ENCODE measurements around the gene PCSK5. TPM values are rescaled to one million over a fixed set of nuclear protein-coding genes. Genes with fewer than 3 reads are reported as not detected.

PCSK5 gene
- total and polyA plus RNA-seq, 2 of the 8 experiments (the other 6 are each of a cell fraction or from before 2014, with no cell fraction given): 5.5 to 10.7 TPM

DNA sequence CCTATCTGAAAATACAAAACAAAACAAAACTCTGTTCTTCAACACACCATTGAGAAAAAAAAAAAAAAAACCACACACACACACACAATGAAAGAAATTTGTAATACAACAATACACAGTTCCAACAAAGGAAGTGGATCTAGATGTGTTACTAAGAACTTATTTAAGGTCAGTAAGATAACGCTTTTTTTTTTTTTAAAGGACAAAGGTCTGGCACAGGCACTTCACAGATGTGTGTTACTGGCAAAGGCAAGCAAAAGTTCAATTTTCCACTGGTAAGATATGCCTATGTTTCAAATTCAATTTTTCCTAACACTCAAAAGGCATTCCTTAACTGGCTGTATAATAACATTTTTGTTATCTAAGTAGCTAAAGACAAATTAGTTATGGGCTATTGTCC lies 500.2 kb downstream of the PCSK5 start:
- ChIA-PET POLR2A (ENCODE audit: partially characterized antibody) (interaction anchor here (1.2 kb wide), 1 partner anchor 16 kb away, joined by 3 read pairs; no protein-coding TSS in a partner anchor), CTCF (ENCODE audit: partially characterized antibody) (interaction anchor here (0.6 kb wide), 2 partner anchors 228 to 1348 kb away, joined by 3 to 4 read pairs; no protein-coding TSS in a partner anchor)
- no peaks in the 10 kb centered on the region for H3K4me1 ChIP-seq (replicated peaks in 1 of 4; ENCODE audit: control insufficient read depth in 3 of 4, insufficient read depth in 4 of 4, low read length in 3 of 4)
- H2BK12ac ChIP-seq (ENCODE audit: low read depth, low read length): no peak overlapping the region
- H3K56ac ChIP-seq (replicated peaks; ENCODE audit: insufficient read length, low read depth, low read length): no peak overlapping the region
- no peak for DNase-seq (ENCODE audit: low read depth in 1 of 2, low spot score in 2 of 2)
- H3K18ac ChIP-seq (ENCODE audit: extremely low read depth, low read length): no peak overlapping the region
- no peaks in the 10 kb centered on the region for H4K20me1 ChIP-seq (replicated peaks in 1 of 2; ENCODE audit: control insufficient read depth in 1 of 2, insufficient read depth in 2 of 2, low read length in 2 of 2)
- no peak overlapping the region for H3K4me3 ChIP-seq (ENCODE audit: extremely low read depth in 1 of 4, insufficient read depth in 2 of 4, low read depth in 3 of 4, low read length in 4 of 4)
- H3K36me3 ChIP-seq (ENCODE audit: control insufficient read depth in 2 of 4, insufficient read depth in 4 of 4, low read length in 3 of 4): peaks cover 0 to 21% (median 3%) of the 10 kb centered on the region in 4 experiments; a peak in 4 of 8 replicates
- no peaks in the 10 kb centered on the region for H3K27me3 ChIP-seq (replicated peaks in 1 of 4; ENCODE audit: control insufficient read depth in 3 of 4, extremely low read depth in 1 of 4, insufficient read depth in 3 of 4, low read length in 3 of 4)
- H2BK15ac ChIP-seq (ENCODE audit: low read length): no peak overlapping the region
- H3K23me2 ChIP-seq (ENCODE audit: low read depth, low read length): peaks cover 9% of the 10 kb centered on the region
- no peak overlapping the region for H3K4me2 ChIP-seq (ENCODE audit: insufficient read depth in 1 of 2, low read depth in 2 of 2, low read length in 2 of 2)
- H3K14ac ChIP-seq (ENCODE audit: insufficient read length): no peak overlapping the region
- no peak overlapping the region for H2BK20ac ChIP-seq (ENCODE audit: low read length)
- H4K91ac ChIP-seq (replicated peaks; ENCODE audit: insufficient read length, low read length): no peak overlapping the region
- no peak overlapping the region for H2BK120ac ChIP-seq (replicated peaks; ENCODE audit: low read depth, low read length)
- FAIRE-seq: no peak
- no peak overlapping the region for H4K8ac ChIP-seq (ENCODE audit: extremely low read depth, insufficient read depth, low read length)
- no peak overlapping the region for H4K5ac ChIP-seq (ENCODE audit: insufficient read length, low read depth, low read length)
- peaks cover 0 to 17% of the 10 kb centered on the region in 2 experiments; a peak in 2 of 4 replicates for H3K79me2 ChIP-seq (ENCODE audit: control insufficient read depth in 1 of 2, insufficient read depth in 2 of 2, low read length in 2 of 2)
- H3K79me1 ChIP-seq (ENCODE audit: low read depth, low read length): no peaks in the 10 kb centered on the region
- H3K23ac ChIP-seq (ENCODE audit: insufficient read length): no peak overlapping the region
- peaks cover 0 to 4% of the 10 kb centered on the region in 2 experiments; a peak in 1 of 4 replicates for H3K9me3 ChIP-seq (ENCODE audit: insufficient read depth in 2 of 2, low read depth in 1 of 2, low read length in 1 of 2)
- no peak overlapping the region for H2AK5ac ChIP-seq (ENCODE audit: low read depth, low read length)
- H3K27ac ChIP-seq (ENCODE audit: low read depth, low read length): no peak overlapping the region
- H2AFZ ChIP-seq (ENCODE audit: low read length): no peak overlapping the region
- no peak overlapping the region for H2BK5ac ChIP-seq (ENCODE audit: low read depth, low read length)
- 100% methylated on average over 1 of the region's 1 CpG; no CpG with 5 or more reads in 1 of the 2 experiments for WGBS, 2 experiments (ENCODE audit: extremely low coverage in 1 of 2, insufficient coverage in 1 of 2, insufficient read length in 1 of 2, insufficient replicate concordance in 2 of 2, low coverage in 1 of 2, low lambda C conversion rate in 2 of 2, missing lambda C conversion rate in 1 of 2)
- H3K4ac ChIP-seq (replicated peaks; ENCODE audit: insufficient read length, low read depth, low read length): no peak overlapping the region
- H3K9ac ChIP-seq (replicated peaks in 1 of 4; ENCODE audit: extremely low read depth in 1 of 4, low read depth in 3 of 4, low read length in 3 of 4): no peak overlapping the region
- TF ChIP-seq USF2 (IDR thresholded peaks at IDR 0.05; ENCODE audit: low read length) (no peak), EZH2 (IDR thresholded peaks at IDR 0.05; ENCODE audit: low read depth, low read length, severe bottlenecking) (no peak), POLR2AphosphoS5 (IDR thresholded peaks at IDR 0.05; ENCODE audit: low read depth, low read length) (no peak), GABPA (IDR thresholded peaks at IDR 0.05; ENCODE audit: borderline replicate concordance, insufficient read depth, low read length) (no peak), RXRA (IDR thresholded peaks at IDR 0.05; ENCODE audit: insufficient read depth, low read depth, low read length) (no peak), CREB1 (IDR thresholded peaks at IDR 0.05) (no peak), TCF12 (IDR thresholded peaks at IDR 0.05; ENCODE audit: low read depth, low read length) (no peak), BCL11A (IDR thresholded peaks at IDR 0.05; ENCODE audit: low read depth in 2 of 2, low read length in 2 of 2) (no peak), KDM5A (IDR thresholded peaks at IDR 0.05; ENCODE audit: low read length) (no peak), HDAC6 (IDR thresholded peaks at IDR 0.05; ENCODE audit: low read depth, low read length) (no peak), ZNF274 (IDR thresholded peaks at IDR 0.05; ENCODE audit: borderline replicate concordance, extremely low read depth, low read length) (no peak), NRF1 (IDR thresholded peaks at IDR 0.05; ENCODE audit: low read depth, low read length) (no peak), ASH2L (IDR thresholded peaks at IDR 0.05; ENCODE audit: low read length) (no peak), EGR1 (IDR thresholded peaks at IDR 0.05; ENCODE audit: borderline replicate concordance, low read depth, low read length) (no peak)
